CD14-positive monocyte (primary cell): ENCODE data around the gene C8G. TPM values are rescaled to one million over a fixed set of nuclear protein-coding genes. Genes with fewer than 3 reads are reported as not detected.
A peak's percentile ranks its signal among the peaks of the same experiment; 100 is the strongest.

Experiments used
- DNase-seq, 3 donors: peaks; one replicate each; pipeline ENCODE4 v3.0.0-alpha.2; 2011 to 2022
- H2AFZ ChIP-seq: 2 replicates; pipeline ENCODE4 v1.6.0; 2012; ENCODE audit warnings: mild to moderate bottlenecking, low read depth, low read length, inconsistent platforms; ENCODE audit not compliant: insufficient read depth, poor library complexity, severe bottlenecking
- H3K27ac ChIP-seq, 2 donors: 1 replicate in 1 of 2; 2 replicates in 1 of 2; pipeline ENCODE4 v1.5.1; 2012 to 2013; ENCODE audit warnings: low read length in 2 of 2, control low read depth in 1 of 2, inconsistent platforms in 1 of 2, low read depth in 1 of 2, mild to moderate bottlenecking in 1 of 2
- H3K27me3 ChIP-seq, 2 donors: one replicate each; pipeline versions ENCODE4 v1.6.0 to v1.6.1; 2011 to 2013; ENCODE audit warnings: low read length in 2 of 2; ENCODE audit not compliant: control insufficient read depth in 2 of 2, insufficient read depth in 2 of 2
- H3K36me3 ChIP-seq, 2 donors: replicated peaks in 1 of 2; 1 replicate in 1 of 2; 2 replicates in 1 of 2; pipeline versions ENCODE4 v1.5.1 to v1.6.1; 2012 to 2013; ENCODE audit warnings: low read length in 2 of 2, control low read depth in 1 of 2, inconsistent platforms in 1 of 2, mild to moderate bottlenecking in 1 of 2; ENCODE audit not compliant: insufficient read depth in 2 of 2, control insufficient read depth in 1 of 2
- H3K4me1 ChIP-seq, 2 donors: 1 replicate in 1 of 2; 2 replicates in 1 of 2; pipeline versions ENCODE4 v1.5.1 to v1.6.1; 2012 to 2013; ENCODE audit warnings: low read length in 2 of 2, control low read depth in 1 of 2, inconsistent platforms in 1 of 2, mild to moderate bottlenecking in 1 of 2, moderate library complexity in 1 of 2; ENCODE audit not compliant: insufficient read depth in 2 of 2, control insufficient read depth in 1 of 2
- H3K4me2 ChIP-seq: replicated peaks from 2 replicates; pipeline ENCODE3; 2012; ENCODE audit warnings: low read length, moderate library complexity, mild to moderate bottlenecking; ENCODE audit not compliant: poor library complexity, severe bottlenecking; ENCODE audit errors: extremely low read depth
- H3K4me3 ChIP-seq, 3 experiments: fragments of 200-600 bp in 1 of 3; sonication (generic) in 1 of 3; replicated peaks in 1 of 3; 1 replicate in 2 of 3; 2 replicates in 1 of 3; pipeline ENCODE4 v1.5.1; 2011 to 2013; ENCODE audit warnings: low read length in 3 of 3, mild to moderate bottlenecking in 3 of 3, control low read depth in 2 of 3, low read depth in 2 of 3, inconsistent platforms in 1 of 3, moderate library complexity in 1 of 3
- H3K79me2 ChIP-seq: 2 replicates; pipeline ENCODE4 v1.6.0; 2012; ENCODE audit warnings: mild to moderate bottlenecking, control low read depth, inconsistent platforms, low read length, moderate library complexity; ENCODE audit not compliant: insufficient read depth
- H3K9ac ChIP-seq: 2 replicates; pipeline ENCODE4 v1.6.0; 2017; ENCODE audit warnings: low read length, mild to moderate bottlenecking; ENCODE audit not compliant: insufficient read depth, poor library complexity, severe bottlenecking
- H3K9me3 ChIP-seq, 2 donors: replicated peaks in 1 of 2; 1 replicate in 1 of 2; 2 replicates in 1 of 2; pipeline versions ENCODE4 v1.5.1 to v1.6.1; 2012 to 2013; ENCODE audit warnings: low read length in 2 of 2, control low read depth in 1 of 2; ENCODE audit not compliant: control insufficient read depth in 1 of 2, insufficient read depth in 1 of 2
- H4K20me1 ChIP-seq: 2 replicates; pipeline ENCODE4 v1.6.0; 2012; ENCODE audit warnings: mild to moderate bottlenecking, low read length, control low read depth, moderate library complexity; ENCODE audit not compliant: insufficient read depth
- H3K27ac Mint-ChIP-seq, 7 donors: one replicate each; pipeline ENCODE4 v1.8.0; 2020; ENCODE audit warnings: mild to moderate bottlenecking in 7 of 7, mixed read lengths in 7 of 7, moderate library complexity in 6 of 7, inconsistent platforms in 2 of 7
- H3K27me3 Mint-ChIP-seq, 3 donors: one replicate each; pipeline ENCODE4 v1.8.0; 2021 to 2022; ENCODE audit warnings: low read depth in 3 of 3, mild to moderate bottlenecking in 3 of 3, mixed read lengths in 3 of 3, moderate library complexity in 3 of 3, inconsistent platforms in 1 of 3
- H3K36me3 Mint-ChIP-seq, 2 donors: one replicate each; pipeline ENCODE4 v1.8.0; 2020; ENCODE audit warnings: mixed read lengths in 2 of 2, inconsistent platforms in 1 of 2, mild to moderate bottlenecking in 1 of 2
- H3K4me1 Mint-ChIP-seq: one replicate; pipeline ENCODE4 v1.8.0; 2020; ENCODE audit warnings: mild to moderate bottlenecking, mixed read lengths
- H3K4me3 Mint-ChIP-seq, 2 donors: one replicate each; pipeline ENCODE4 v1.8.0; 2020; ENCODE audit warnings: mild to moderate bottlenecking in 2 of 2, mixed read lengths in 2 of 2, moderate library complexity in 1 of 2
- H3K9me3 Mint-ChIP-seq, 7 donors: one replicate each; pipeline ENCODE4 v1.8.0; 2020 to 2022; ENCODE audit warnings: mixed read lengths in 7 of 7, mild to moderate bottlenecking in 6 of 7, moderate library complexity in 6 of 7, inconsistent platforms in 2 of 7
- CTCF ChIP-seq: fragments of 200-600 bp; IDR thresholded peaks from one replicate; pipeline ENCODE4 v1.8.0; 2022; ENCODE audit warnings: antibody characterized with exemption, mild to moderate bottlenecking
- WGBS: methylation state at CpG from one replicate; pipeline ENCODE4 v1.1.5; 2013; ENCODE audit warnings: missing lambda C conversion rate; ENCODE audit not compliant: insufficient coverage; 5-methylcytosine and 5-hydroxymethylcytosine counted together
- intact Hi-C, 2 donors: fragments of 100-400 bp; cut with micrococcal nuclease; formaldehyde crosslinking; loops; one replicate each; pipeline versions ENCODE4 v1.15.0 to v1.15.1; 2023
- polyA plus RNA-seq, 3 donors: library from polyadenylated mRNA; depleted of rRNA in 1 of 3; unstranded in 2 of 3; stranded (reverse) in 1 of 3; fragments of 300-500 nt in 2 of 3; fragments of >200 nt in 1 of 3; fragmentation: Illumina TruSeq in 2 of 3; gene quantifications; 1 replicate in 2 of 3; 2 replicates in 1 of 3; pipeline ENCODE4 v1.2.3, GENCODE V29; 2012 to 2021

C8G gene
- polyA plus RNA-seq, 3 donors: 0.55 to 0.72 TPM; not detected in 1

- Mint-ChIP-seq H3K27ac (peak overlapping the region in 1 of 7 donors; percentile 57), H3K27me3 (peaks cover 37 to 68% (median 41%) of the 10 kb centered on the region in 3 donors), H3K36me3 (peaks cover 0 to 3% of the 10 kb centered on the region in 2 donors), H3K4me1 (peaks cover 6% of the 10 kb centered on the region), H3K4me3 (no peak overlapping the region), H3K9me3 (peaks cover 0 to 4% (median 0%) of the 10 kb centered on the region in 7 donors)
- Histone ChIP-seq H3K4me2 (no peak overlapping the region), H3K36me3 (no peaks in the 10 kb centered on the region), H3K27ac (no peak overlapping the region), H4K20me1 (no peaks in the 10 kb centered on the region), H3K9me3 (no peaks in the 10 kb centered on the region), H3K4me1 (peaks cover 8 to 16% of the 10 kb centered on the region in 2 donors), H3K9ac (no peak overlapping the region), H2AFZ (no peak overlapping the region), H3K27me3 (peaks cover 15 to 45% of the 10 kb centered on the region in 2 donors), H3K4me3 (no peak overlapping the region), H3K79me2 (no peaks in the 10 kb centered on the region)
- no peak for TF ChIP-seq CTCF
- WGBS: 98% methylated on average over 10 of the region's 16 CpGs
- DNase-seq: no peak
- intact Hi-C loops: no loop called here
Measured at GRCh38 chr9:136980669-136981478, 35.8 kb downstream of the C8G start.

GRCh38 chr9:136981588-136982231 lies 36.7 kb downstream of the C8G start:
- Histone ChIP-seq H3K4me2 (no peak overlapping the region), H3K36me3 (no peaks in the 10 kb centered on the region), H4K20me1 (no peaks in the 10 kb centered on the region), H3K27ac (no peak overlapping the region), H3K9ac (no peak overlapping the region), H3K27me3 (peaks cover 19 to 46% of the 10 kb centered on the region in 2 donors), H2AFZ (no peak overlapping the region), H3K4me3 (no peak overlapping the region), H3K9me3 (no peaks in the 10 kb centered on the region), H3K79me2 (no peaks in the 10 kb centered on the region), H3K4me1 (peaks cover 5 to 10% of the 10 kb centered on the region in 2 donors)
- intact Hi-C loops: no loop called here
- Mint-ChIP-seq H3K9me3 (peaks cover 0 to 7% (median 0%) of the 10 kb centered on the region in 7 donors), H3K4me3 (peak overlapping the region in 1 of 2 donors; percentile 6), H3K4me1 (no peaks in the 10 kb centered on the region), H3K27me3 (peaks cover 39 to 68% (median 46%) of the 10 kb centered on the region in 3 donors), H3K36me3 (peaks cover 0 to 3% of the 10 kb centered on the region in 2 donors), H3K27ac (no peak overlapping the region)
- TF ChIP-seq CTCF: no peak
- no peak for DNase-seq
- WGBS: 92% methylated on average over 8 of the region's 17 CpGs
